Effector CD8-positive, alpha-beta T cell (primary cell): ENCODE measurements around the gene CD82.
"Not testable (repeated sequence)": the region's sequence is repeated elsewhere in the genome, so short reads cannot be mapped to it uniquely, and the experiment has no call there.

Experiments used
- DNase-seq: peaks from one replicate; lab custom pipeline; 2025; lab: John Stamatoyannopoulos, UW

The CD82 gene

GRCh38 chr11:44630511-44631210, 65.2 kb downstream of the CD82 start:
- no peak for DNase-seq

- DNase-seq: no peak
Measured at GRCh38 chr11:44631831-44632230, 66.4 kb downstream of the CD82 start.

GRCh38 chr11:44632466-44633123, 67.1 kb downstream of the CD82 start:
- peak; percentile 9 for DNase-seq

GRCh38 chr11:44633641-44634040, 68.2 kb downstream of the CD82 start:
- no peak for DNase-seq

- DNase-seq: no peak
Measured at GRCh38 chr11:44634401-44635281, 69.2 kb downstream of the CD82 start.

GRCh38 chr11:44637487-44637886, 72.0 kb downstream of the CD82 start:
- DNase-seq: no peak

- DNase-seq: no peak
Measured at GRCh38 chr11:44638032-44638431, 72.6 kb downstream of the CD82 start.

- DNase-seq: no peak
Measured at GRCh38 chr11:44643217-44643616, 77.8 kb downstream of the CD82 start.

- DNase-seq: no peak
Measured at GRCh38 chr11:44645827-44646226, 80.4 kb downstream of the CD82 start.

GRCh38 chr11:44647255-44647955, 81.9 kb downstream of the CD82 start:
- DNase-seq: not testable (repeated sequence)

GRCh38 chr11:44648109-44648508, 82.6 kb downstream of the CD82 start:
- no peak for DNase-seq

GRCh38 chr11:44651535-44652155, 86.2 kb downstream of the CD82 start:
- no peak for DNase-seq

- DNase-seq: no peak
Measured at GRCh38 chr11:44652901-44653644, 87.6 kb downstream of the CD82 start.

GRCh38 chr11:44654057-44654456, 88.6 kb downstream of the CD82 start:
- DNase-seq: no peak

GRCh38 chr11:44654596-44654995, 89.1 kb downstream of the CD82 start:
- no peak for DNase-seq

- no peak for DNase-seq
Measured at GRCh38 chr11:44657836-44658505, 92.5 kb downstream of the CD82 start.

GRCh38 chr11:44658506-44658850, 93.0 kb downstream of the CD82 start:
- DNase-seq: no peak

- DNase-seq: no peak
Measured at GRCh38 chr11:44659641-44660040, 94.2 kb downstream of the CD82 start.

- DNase-seq: not testable (repeated sequence)
Measured at GRCh38 chr11:44660535-44660934, 95.1 kb downstream of the CD82 start.

- no peak for DNase-seq
Measured at GRCh38 chr11:44661311-44661717, 95.9 kb downstream of the CD82 start.
